ENCODE data around the gene ARHGAP23. TPM values are rescaled to one million over a fixed set of nuclear protein-coding genes. Genes with fewer than 3 reads are reported as not detected.
"Not testable (repeated sequence)": the region's sequence is repeated elsewhere in the genome, so short reads cannot be mapped to it uniquely, and the experiment has no call there.

ARHGAP23 gene
- total RNA-seq, 1 experiment from 2014 or later: 40.0 TPM

- peak; percentile 62 for DNase-seq (ENCODE audit: low read depth)
Measured at GRCh38 chr17:38484242-38485145, 56.2 kb downstream of the ARHGAP23 start.

- DNase-seq (ENCODE audit: low read depth): no peak
Measured at GRCh38 chr17:38485146-38485468, 56.8 kb downstream of the ARHGAP23 start.

- not testable (repeated sequence) for DNase-seq (ENCODE audit: low read depth)
Measured at GRCh38 chr17:38485681-38486298, 57.5 kb downstream of the ARHGAP23 start.

GRCh38 chr17:38489774-38490173 lies 61.5 kb downstream of the ARHGAP23 start:
- not testable (repeated sequence) for DNase-seq (ENCODE audit: low read depth)

- DNase-seq (ENCODE audit: low read depth): not testable (repeated sequence)
Measured at GRCh38 chr17:38491346-38492066, 63.2 kb downstream of the ARHGAP23 start.

- peak; percentile 77 for DNase-seq (ENCODE audit: low read depth)
Measured at GRCh38 chr17:38492067-38493040, 64.1 kb downstream of the ARHGAP23 start.

GRCh38 chr17:38494152-38494551 lies 65.9 kb downstream of the ARHGAP23 start:
- DNase-seq (ENCODE audit: low read depth): not testable (repeated sequence)

GRCh38 chr17:38497656-38498055 lies 69.4 kb downstream of the ARHGAP23 start:
- not testable (repeated sequence) for DNase-seq (ENCODE audit: low read depth)

GRCh38 chr17:38498353-38498752 lies 70.1 kb downstream of the ARHGAP23 start:
- DNase-seq (ENCODE audit: low read depth): no peak

GRCh38 chr17:38499230-38499629 lies 71.0 kb downstream of the ARHGAP23 start:
- DNase-seq (ENCODE audit: low read depth): not testable (repeated sequence)

GRCh38 chr17:38501718-38502117 lies 73.5 kb downstream of the ARHGAP23 start:
- not testable (repeated sequence) for DNase-seq (ENCODE audit: low read depth)

GRCh38 chr17:38503286-38503913 lies 75.1 kb downstream of the ARHGAP23 start:
- not testable (repeated sequence) for DNase-seq (ENCODE audit: low read depth)

- DNase-seq (ENCODE audit: low read depth): no peak
Measured at GRCh38 chr17:38504216-38504615, 76.0 kb downstream of the ARHGAP23 start.

GRCh38 chr17:38507436-38507835 lies 79.2 kb downstream of the ARHGAP23 start:
- DNase-seq (ENCODE audit: low read depth): no peak

GRCh38 chr17:38507921-38508569 lies 79.8 kb downstream of the ARHGAP23 start:
- DNase-seq (ENCODE audit: low read depth): no peak

- DNase-seq (ENCODE audit: low read depth): no peak
Measured at GRCh38 chr17:38508570-38508950, 80.3 kb downstream of the ARHGAP23 start.

- peak; percentile 58 for DNase-seq (ENCODE audit: low read depth)
Measured at GRCh38 chr17:38508954-38509771, 80.9 kb downstream of the ARHGAP23 start.

GRCh38 chr17:38509772-38510420 lies 81.6 kb downstream of the ARHGAP23 start:
- no peak for DNase-seq (ENCODE audit: low read depth)

Data from HT1080 (cell line).